ENCODE results near the gene AMFR. TPM values are rescaled to one million over a fixed set of nuclear protein-coding genes. Genes with fewer than 3 reads are reported as not detected.

The AMFR gene
- total RNA-seq, 1 experiment from 2014 or later, result 66.3 TPM

GRCh38 chr16:56362057-56362655, 63.2 kb downstream of the AMFR start:
- H3K36me3 ChIP-seq (ENCODE audit: control insufficient read depth in 1 of 2, insufficient read depth in 2 of 2, low read length in 2 of 2), result peaks cover 5 to 13% of the 10 kb centered on the region in 2 experiments; a peak in 3 of 4 replicates
- BruUV-seq (replicated peaks), result no TSS peak
- H3K4me2 ChIP-seq (ENCODE audit: low read length), result no peak overlapping the region
- ChIA-PET CTCF (no interaction called here), RAD21 (ENCODE audit: low non-redundant PET in 1 of 2, low total read pairs in 2 of 2, uncharacterized antibody in 2 of 2, unreplicated experiment in 2 of 2) (no interaction called here), POLR2A (no interaction called here)
- intact Hi-C loops (cut with micrococcal nuclease), result no loop called here
- H3K9ac ChIP-seq (ENCODE audit: low read length), result no peak overlapping the region
- no peaks in the 10 kb centered on the region for H3K79me2 ChIP-seq (ENCODE audit: insufficient read depth, low read length)
- TF ChIP-seq TCF7L2 (IDR thresholded peaks at IDR 0.05; ENCODE audit: borderline replicate concordance, extremely low read depth, insufficient read depth, insufficient read length) (no peak), SIN3A (IDR thresholded peaks at IDR 0.05; ENCODE audit: low read depth) (no peak), SRF (IDR thresholded peaks at IDR 0.05; ENCODE audit: low read depth) (no peak), CEBPB (IDR thresholded peaks at IDR 0.05; ENCODE audit: low read depth) (no peak)
- peaks cover 3 to 4% of the 10 kb centered on the region in 2 experiments; a peak in 3 of 4 replicates for H3K4me1 ChIP-seq (ENCODE audit: control insufficient read depth in 1 of 2, insufficient read depth in 2 of 2, low read length in 2 of 2)
- H3K9me2 ChIP-seq (ENCODE audit: insufficient read depth), result no peaks in the 10 kb centered on the region
- H3K27me3 ChIP-seq (ENCODE audit: insufficient read depth, low read length), result no peaks in the 10 kb centered on the region
- no peaks in the 10 kb centered on the region for H3K9me3 ChIP-seq (ENCODE audit: control insufficient read depth in 1 of 2, insufficient read depth in 1 of 2, low read depth in 1 of 2, low read length in 2 of 2)
- no peak overlapping the region for H3K4me3 ChIP-seq (replicated peaks in 1 of 2; ENCODE audit: low read depth in 1 of 2, low read length in 2 of 2)
- ATAC-seq, result no peak
- no peak overlapping the region for H3K27ac ChIP-seq (ENCODE audit: low read depth, low read length)
- no peak overlapping the region for H2AFZ ChIP-seq (ENCODE audit: low read depth, low read length, poor library complexity, severe bottlenecking)
- no peaks in the 10 kb centered on the region for H4K20me1 ChIP-seq (ENCODE audit: insufficient read depth)
- no peak for DNase-seq (ENCODE audit: low read depth, low spot score)

- H3K4me3 ChIP-seq (replicated peaks in 1 of 2; ENCODE audit: low read depth in 1 of 2, low read length in 2 of 2), result no peak overlapping the region
- ATAC-seq (no peak), DNase-seq (ENCODE audit: low read depth, low spot score) (no peak)
- H3K9me3 ChIP-seq (ENCODE audit: control insufficient read depth in 1 of 2, insufficient read depth in 1 of 2, low read depth in 1 of 2, low read length in 2 of 2), result no peaks in the 10 kb centered on the region
- H3K36me3 ChIP-seq (ENCODE audit: control insufficient read depth in 1 of 2, insufficient read depth in 2 of 2, low read length in 2 of 2), result peaks cover 3 to 10% of the 10 kb centered on the region in 2 experiments; a peak in 3 of 4 replicates
- H3K79me2 ChIP-seq (ENCODE audit: insufficient read depth, low read length), result no peaks in the 10 kb centered on the region
- ChIA-PET RAD21 (ENCODE audit: low non-redundant PET in 1 of 2, low total read pairs in 2 of 2, uncharacterized antibody in 2 of 2, unreplicated experiment in 2 of 2) (no interaction called here), CTCF (no interaction called here), POLR2A (no interaction called here)
- intact Hi-C loops (cut with micrococcal nuclease), result no loop called here
- BruUV-seq (replicated peaks), result no TSS peak
- H3K9ac ChIP-seq (ENCODE audit: low read length), result no peak overlapping the region
- H3K4me2 ChIP-seq (ENCODE audit: low read length), result no peak overlapping the region
- H3K4me1 ChIP-seq (ENCODE audit: control insufficient read depth in 1 of 2, insufficient read depth in 2 of 2, low read length in 2 of 2), result peaks cover 13 to 16% of the 10 kb centered on the region in 2 experiments; a peak in 3 of 4 replicates
- H3K27me3 ChIP-seq (ENCODE audit: insufficient read depth, low read length), result no peaks in the 10 kb centered on the region
- no peak overlapping the region for H3K27ac ChIP-seq (ENCODE audit: low read depth, low read length)
- H4K20me1 ChIP-seq (ENCODE audit: insufficient read depth), result no peaks in the 10 kb centered on the region
- H3K9me2 ChIP-seq (ENCODE audit: insufficient read depth), result no peaks in the 10 kb centered on the region
- H2AFZ ChIP-seq (ENCODE audit: low read depth, low read length, poor library complexity, severe bottlenecking), result no peak overlapping the region
- TF ChIP-seq EZH2phosphoT487 (IDR thresholded peaks at IDR 0.05; ENCODE audit: borderline replicate concordance) (no peak), CTCF (IDR thresholded peaks at IDR 0.05 in 2 of 3, conservative IDR thresholded peaks at IDR 0.05 in 1 of 3; ENCODE audit: borderline replicate concordance in 1 of 3, insufficient read depth in 1 of 3, low read depth in 2 of 3, low read length in 2 of 3) (no peak), EGR1 (IDR thresholded peaks at IDR 0.05; ENCODE audit: low read depth) (no peak), CBX3 (IDR thresholded peaks at IDR 0.05; ENCODE audit: low read depth) (no peak), MAX (IDR thresholded peaks at IDR 0.05) (no peak), YY1 (IDR thresholded peaks at IDR 0.05; ENCODE audit: extremely low read depth, insufficient replicate concordance, low read depth, low read length) (no peak), SP1 (IDR thresholded peaks at IDR 0.05; ENCODE audit: low read depth) (no peak), POLR2A (IDR thresholded peaks at IDR 0.05; ENCODE audit: borderline replicate concordance, extremely low read depth, insufficient read depth, insufficient read length) (no peak), JUND (IDR thresholded peaks at IDR 0.05) (no peak), SRF (IDR thresholded peaks at IDR 0.05; ENCODE audit: low read depth) (no peak), ZFX (IDR thresholded peaks at IDR 0.05) (no peak), RAD21 (IDR thresholded peaks at IDR 0.05; ENCODE audit: low read depth) (no peak), EZH2 (IDR thresholded peaks at IDR 0.05) (no peak)
These were observed 65.0 kb downstream of the AMFR start for GRCh38 chr16:56360117-56361008.

Measured in HCT116 (cell line).